Daoy (cell line): Measurements from ENCODE around the gene IL19. TPM values are rescaled to one million over a fixed set of nuclear protein-coding genes. Genes with fewer than 3 reads are reported as not detected.
"Not testable (repeated sequence)": the region's sequence is repeated elsewhere in the genome, so short reads cannot be mapped to it uniquely, and the experiment has no call there.

Source experiments
- DNase-seq: peaks from one replicate; pipeline ENCODE4 v3.0.0-alpha.2; 2015; ENCODE audit warnings: low read depth
- total RNA-seq: library from RNA; depleted of rRNA; stranded (reverse); fragments of >200 nt; shearing (Covaris generic); gene quantifications from 2 replicates; pipeline ENCODE4 v1.2.3, GENCODE V29; 2014

IL19 gene
- total RNA-seq, 1 experiment from 2014 or later: not detected

- no peak for DNase-seq
Observed at GRCh38 chr1:206776229-206776628, 5.7 kb downstream of the IL19 start.

GRCh38 chr1:206778031-206778430, 7.5 kb downstream of the IL19 start:
- no peak for DNase-seq

- DNase-seq: not testable (repeated sequence)
Observed at GRCh38 chr1:206778911-206779310, 8.3 kb downstream of the IL19 start.

GRCh38 chr1:206779638-206780037, 9.1 kb downstream of the IL19 start:
- no peak for DNase-seq

GRCh38 chr1:206782448-206782847, 11.9 kb downstream of the IL19 start:
- DNase-seq: no peak

GRCh38 chr1:206783506-206783905, 12.9 kb downstream of the IL19 start:
- DNase-seq: no peak

GRCh38 chr1:206784471-206784903, 13.9 kb downstream of the IL19 start:
- no peak for DNase-seq

- no peak for DNase-seq
Observed at GRCh38 chr1:206785182-206785765, 14.7 kb downstream of the IL19 start.

- DNase-seq: no peak
Observed at GRCh38 chr1:206786212-206786886, 15.8 kb downstream of the IL19 start.

- no peak for DNase-seq
Observed at GRCh38 chr1:206787891-206788290, 17.3 kb downstream of the IL19 start.

GRCh38 chr1:206788487-206789050, 18.0 kb downstream of the IL19 start:
- no peak for DNase-seq

GRCh38 chr1:206790502-206791250, 20.1 kb downstream of the IL19 start:
- no peak for DNase-seq

- peak; percentile 54 for DNase-seq
Observed at GRCh38 chr1:206792939-206793607, 22.5 kb downstream of the IL19 start.

- DNase-seq: no peak
Observed at GRCh38 chr1:206793620-206794019, 23.0 kb downstream of the IL19 start.

GRCh38 chr1:206794294-206794908, 23.8 kb downstream of the IL19 start:
- no peak for DNase-seq

GRCh38 chr1:206796116-206796515, 25.5 kb downstream of the IL19 start:
- no peak for DNase-seq

- DNase-seq: no peak
Observed at GRCh38 chr1:206796981-206797402, 26.4 kb downstream of the IL19 start.

GRCh38 chr1:206797534-206798383, 27.2 kb downstream of the IL19 start:
- peak; percentile 37 for DNase-seq

- DNase-seq: no peak
Observed at GRCh38 chr1:206798384-206798996, 27.9 kb downstream of the IL19 start.

GRCh38 chr1:206799311-206799710, 28.7 kb downstream of the IL19 start:
- no peak for DNase-seq
